ENCODE data around the gene COQ4.

The COQ4 gene

GRCh38 chr9:128294142-128294541 is 28.5 kb upstream of the COQ4 start:
- ATAC-seq, result no peak
- TF ChIP-seq POU6F1 (CRISPR knock-in tag; IDR thresholded peaks at IDR 0.05; ENCODE audit: borderline replicate concordance, low read depth) (no peak), BACH2 (CRISPR knock-in tag; IDR thresholded peaks at IDR 0.05; ENCODE audit: borderline replicate concordance) (no peak), SNAI2 (CRISPR knock-in tag; IDR thresholded peaks at IDR 0.05) (no peak), RARB (CRISPR knock-in tag; IDR thresholded peaks at IDR 0.05) (no peak), CREB5 (CRISPR knock-in tag; IDR thresholded peaks at IDR 0.05; ENCODE audit: low read depth) (no peak), CSDC2 (CRISPR knock-in tag; IDR thresholded peaks at IDR 0.05) (no peak), ZFP3 (CRISPR knock-in tag; IDR thresholded peaks at IDR 0.05) (no peak), ISL1 (CRISPR knock-in tag; IDR thresholded peaks at IDR 0.05) (no peak), ESRRG (CRISPR knock-in tag; IDR thresholded peaks at IDR 0.05) (no peak), ARNTL (CRISPR knock-in tag; IDR thresholded peaks at IDR 0.05; ENCODE audit: borderline replicate concordance, low read depth) (no peak), TSHZ2 (CRISPR knock-in tag; IDR thresholded peaks at IDR 0.05) (no peak), GLIS3 (CRISPR knock-in tag; IDR thresholded peaks at IDR 0.05) (no peak), ZC3H10 (CRISPR knock-in tag; IDR thresholded peaks at IDR 0.05) (no peak), ZNF70 (CRISPR knock-in tag; IDR thresholded peaks at IDR 0.05) (no peak), OSR1 (CRISPR knock-in tag; IDR thresholded peaks at IDR 0.05) (no peak)

- TF ChIP-seq ARNTL (CRISPR knock-in tag; IDR thresholded peaks at IDR 0.05; ENCODE audit: borderline replicate concordance, low read depth) (no peak), PPARA (CRISPR knock-in tag; IDR thresholded peaks at IDR 0.05; ENCODE audit: borderline replicate concordance) (no peak), ZFP30 (CRISPR knock-in tag; IDR thresholded peaks at IDR 0.05) (no peak), CSDC2 (CRISPR knock-in tag; IDR thresholded peaks at IDR 0.05) (no peak), SNAI2 (CRISPR knock-in tag; IDR thresholded peaks at IDR 0.05) (no peak), ESRRG (CRISPR knock-in tag; IDR thresholded peaks at IDR 0.05) (no peak), ZNF70 (CRISPR knock-in tag; IDR thresholded peaks at IDR 0.05) (no peak), ZNF565 (CRISPR knock-in tag; conservative IDR thresholded peaks at IDR 0.05; ENCODE audit: low read depth) (no peak), POU6F1 (CRISPR knock-in tag; IDR thresholded peaks at IDR 0.05; ENCODE audit: borderline replicate concordance, low read depth) (no peak), BACH2 (CRISPR knock-in tag; IDR thresholded peaks at IDR 0.05; ENCODE audit: borderline replicate concordance) (no peak), PATZ1 (CRISPR knock-in tag; IDR thresholded peaks at IDR 0.05; ENCODE audit: borderline replicate concordance) (no peak), TCF4 (CRISPR knock-in tag; IDR thresholded peaks at IDR 0.05; ENCODE audit: borderline replicate concordance) (no peak), TOX (CRISPR knock-in tag; IDR thresholded peaks at IDR 0.05; ENCODE audit: borderline replicate concordance) (no peak), ZNF8 (CRISPR knock-in tag; IDR thresholded peaks at IDR 0.05) (no peak), TSHZ2 (CRISPR knock-in tag; IDR thresholded peaks at IDR 0.05) (no peak), ZFP3 (CRISPR knock-in tag; IDR thresholded peaks at IDR 0.05) (no peak), GLIS3 (CRISPR knock-in tag; IDR thresholded peaks at IDR 0.05) (no peak), RARB (CRISPR knock-in tag; IDR thresholded peaks at IDR 0.05) (no peak)
- ATAC-seq, result no peak
Measured at GRCh38 chr9:128296340-128297220, 26.1 kb upstream of the COQ4 start.
